ENCODE results near the gene PID1. TPM values are rescaled to one million over a fixed set of nuclear protein-coding genes. Genes with fewer than 3 reads are reported as not detected.

PID1 gene
- total RNA-seq, 4 donors from 2014 or later: 33.1 to 48.6 (median 39.7) TPM

- no peak overlapping the region for H3K4me3 ChIP-seq
- no peaks in the 10 kb centered on the region for H3K9me3 ChIP-seq
- H3K36me3 ChIP-seq: peaks cover 0 to 2% (median 0%) of the 10 kb centered on the region in 3 donors
- H3K27ac ChIP-seq: no peak overlapping the region
- H3K4me1 ChIP-seq: no peaks in the 10 kb centered on the region
- DNase-seq (ENCODE audit: low spot score in 2 of 2): no peak
- 86 to 91% methylated on average over 3 of the region's 3 CpGs for whole genome bisulfite sequencing, 2 donors
- H3K27me3 ChIP-seq: no peaks in the 10 kb centered on the region
- no peak for TF ChIP-seq EP300 (IDR thresholded peaks at IDR 0.05)
- no peak for TF ChIP-seq POLR2A (IDR thresholded peaks at IDR 0.05)
- no peak for TF ChIP-seq CTCF (IDR thresholded peaks at IDR 0.05)
These were observed 49.4 kb downstream of the PID1 start for GRCh38 chr2:229221641-229222040.

DNA sequence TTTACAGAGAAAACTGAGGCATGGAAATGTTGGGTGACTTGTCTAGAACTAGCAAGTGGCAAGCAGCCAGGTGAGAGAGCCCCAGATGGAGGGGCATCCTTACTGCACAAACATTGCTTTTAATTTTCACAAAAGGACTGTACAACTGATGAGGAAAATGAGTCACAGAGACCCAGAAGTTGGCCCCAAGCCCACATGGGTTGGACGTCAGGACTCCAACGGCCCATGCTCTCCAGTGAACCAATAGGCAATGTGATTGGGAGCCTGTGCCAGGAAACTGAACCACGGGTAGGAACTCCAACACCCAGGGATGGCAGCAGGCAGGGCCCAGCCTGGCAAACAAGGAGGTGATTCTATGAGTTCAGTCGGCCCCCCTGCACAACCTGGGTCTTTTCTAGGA, 50.8 kb downstream of the PID1 start:
- H3K9me3 ChIP-seq: no peaks in the 10 kb centered on the region
- H3K4me3 ChIP-seq: no peak overlapping the region
- H3K36me3 ChIP-seq: peaks cover 0 to 2% (median 0%) of the 10 kb centered on the region in 3 donors
- no peak overlapping the region for H3K27ac ChIP-seq
- H3K27me3 ChIP-seq: no peaks in the 10 kb centered on the region
- WGBS, 2 donors: 75 to 87% methylated on average over 4 of the region's 4 CpGs
- no peak for DNase-seq (ENCODE audit: low spot score in 2 of 2)
- no peak for TF ChIP-seq EP300 (IDR thresholded peaks at IDR 0.05)
- no peak for TF ChIP-seq CTCF (IDR thresholded peaks at IDR 0.05)
- TF ChIP-seq POLR2A (IDR thresholded peaks at IDR 0.05): no peak
- no peaks in the 10 kb centered on the region for H3K4me1 ChIP-seq

DNA sequence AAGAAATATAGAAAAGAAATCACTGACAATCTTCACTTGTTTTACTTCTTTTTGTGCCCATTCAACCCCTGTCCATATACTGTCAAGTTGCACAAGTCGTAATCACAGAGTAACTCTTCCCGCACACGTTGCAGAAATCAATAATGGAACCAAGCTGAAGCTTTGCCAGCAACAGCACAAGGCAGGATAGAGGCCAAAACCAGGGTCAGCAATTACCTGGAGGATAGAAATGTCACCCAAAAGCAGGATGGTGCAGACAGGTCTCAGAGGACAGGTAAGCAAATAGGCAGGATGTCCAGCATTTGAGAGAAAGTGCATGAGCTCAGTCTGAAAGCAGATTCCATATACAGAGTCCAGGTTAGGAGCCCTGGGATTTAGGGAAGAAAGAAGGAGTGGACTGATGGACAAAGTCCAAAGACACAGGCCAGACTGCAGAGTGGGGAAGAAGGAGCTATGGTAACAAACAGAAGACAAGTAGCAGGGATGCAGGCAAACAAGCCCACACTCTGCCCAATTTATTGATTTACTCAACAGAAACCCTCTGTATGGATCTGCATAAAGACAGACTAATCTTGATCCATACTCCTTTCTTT, 52.7 kb downstream of the PID1 start:
- DNase-seq (ENCODE audit: low spot score in 2 of 2): no peak
- TF ChIP-seq POLR2A (IDR thresholded peaks at IDR 0.05): no peak
- no peak for TF ChIP-seq EP300 (IDR thresholded peaks at IDR 0.05)
- no peak for TF ChIP-seq CTCF (IDR thresholded peaks at IDR 0.05)
- Histone ChIP-seq H3K27ac (no peak overlapping the region), H3K4me3 (no peak overlapping the region), H3K4me1 (no peaks in the 10 kb centered on the region), H3K27me3 (no peaks in the 10 kb centered on the region), H3K36me3 (peaks cover 0 to 2% (median 0%) of the 10 kb centered on the region in 3 donors), H3K9me3 (no peaks in the 10 kb centered on the region)
- WGBS, 2 donors: 43 to 80% methylated on average over 3 of the region's 3 CpGs

DNA sequence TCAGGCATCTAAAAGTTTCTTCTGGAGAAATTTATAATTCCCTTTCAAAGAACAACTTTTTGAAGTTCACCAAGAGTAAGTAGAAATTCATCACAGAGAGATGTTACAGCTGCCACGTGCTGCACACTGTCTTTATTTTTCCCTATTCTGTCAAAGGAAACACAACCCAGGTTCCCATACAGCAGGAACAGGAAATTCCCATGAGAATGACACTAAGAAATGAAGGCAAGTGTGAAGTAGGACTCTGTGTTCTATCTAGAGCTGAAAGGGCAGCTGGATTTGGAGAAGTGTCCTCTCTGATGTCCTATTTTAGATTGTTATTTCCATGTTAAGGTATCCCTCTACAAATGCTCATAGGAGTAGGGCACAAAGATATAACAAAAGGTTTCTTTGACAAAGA, 58.8 kb downstream of the PID1 start:
- no peak overlapping the region for H3K27ac ChIP-seq
- no peak overlapping the region for H3K4me3 ChIP-seq
- H3K27me3 ChIP-seq: no peaks in the 10 kb centered on the region
- peaks cover 0 to 5% (median 0%) of the 10 kb centered on the region in 4 donors for H3K4me1 ChIP-seq
- H3K9me3 ChIP-seq: no peaks in the 10 kb centered on the region
- H3K36me3 ChIP-seq: no peaks in the 10 kb centered on the region
- TF ChIP-seq POLR2A (IDR thresholded peaks at IDR 0.05) (no peak), EP300 (IDR thresholded peaks at IDR 0.05) (no peak), CTCF (IDR thresholded peaks at IDR 0.05) (no peak)
- WGBS, 2 donors: 0 to 2% methylated on average over 1 of the region's 1 CpG
- DNase-seq (ENCODE audit: low spot score in 2 of 2): no peak

DNA sequence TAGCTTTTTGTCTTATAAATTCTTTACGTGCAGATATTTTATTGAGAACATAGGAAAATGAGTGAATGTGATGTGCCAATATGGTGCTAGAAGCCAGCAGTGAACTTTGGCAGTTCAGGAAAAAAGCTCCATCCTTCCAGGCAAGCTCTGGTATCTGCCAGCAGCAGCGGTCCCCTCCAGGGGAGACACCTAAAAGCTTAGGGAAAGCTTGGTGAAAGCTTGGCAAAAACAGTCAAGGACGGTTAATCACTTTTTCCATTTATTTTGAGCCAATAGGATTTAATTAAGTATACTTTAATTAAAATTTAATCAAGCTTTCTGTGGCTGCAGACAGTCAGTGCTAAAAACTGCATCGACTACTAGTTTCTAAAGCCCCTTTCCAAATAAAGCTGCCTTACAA, 60.4 kb downstream of the PID1 start:
- no peak overlapping the region for H3K4me3 ChIP-seq
- TF ChIP-seq POLR2A (IDR thresholded peaks at IDR 0.05) (no peak), EP300 (IDR thresholded peaks at IDR 0.05) (no peak), CTCF (IDR thresholded peaks at IDR 0.05) (no peak)
- no peaks in the 10 kb centered on the region for H3K27me3 ChIP-seq
- H3K36me3 ChIP-seq: no peaks in the 10 kb centered on the region
- H3K9me3 ChIP-seq: no peaks in the 10 kb centered on the region
- WGBS, 2 donors: 84 to 90% methylated on average over 4 of the region's 4 CpGs
- no peak for DNase-seq (ENCODE audit: low spot score in 2 of 2)
- peaks cover 0 to 5% (median 0%) of the 10 kb centered on the region in 4 donors for H3K4me1 ChIP-seq
- H3K27ac ChIP-seq: no peak overlapping the region
